HEK293 (cell line): ENCODE measurements around the gene IFNAR1.
A peak's percentile ranks its signal among the peaks of the same experiment; 100 is the strongest.

Experiments
- GLIS1 ChIP-seq: fragments of 450-650 bp; formaldehyde crosslinking; IDR thresholded peaks from 2 replicates; pipeline ENCODE4 v1.5.1; 2016; ENCODE audit warnings: missing biosample characterization, missing genetic modification characterization
- KLF16 ChIP-seq: fragments of 450-650 bp; formaldehyde crosslinking; IDR thresholded peaks from 2 replicates; pipeline ENCODE4 v1.5.1; 2017; ENCODE audit warnings: missing biosample characterization, missing genetic modification characterization
- KLF8 ChIP-seq: fragments of 450-650 bp; formaldehyde crosslinking; IDR thresholded peaks from 2 replicates; pipeline ENCODE4 v1.5.1; 2016; ENCODE audit warnings: missing biosample characterization, missing genetic modification characterization
- OVOL3 ChIP-seq: fragments of 450-650 bp; formaldehyde crosslinking; IDR thresholded peaks from 2 replicates; pipeline ENCODE4 v1.5.1; 2016; ENCODE audit warnings: missing biosample characterization, missing genetic modification characterization
- SP2 ChIP-seq: fragments of 450-650 bp; formaldehyde crosslinking; IDR thresholded peaks from 2 replicates; pipeline ENCODE4 v1.5.1; 2016; ENCODE audit warnings: missing biosample characterization, missing genetic modification characterization
- SP3 ChIP-seq: fragments of 450-650 bp; formaldehyde crosslinking; IDR thresholded peaks from 2 replicates; pipeline ENCODE4 v1.5.1; 2016; ENCODE audit warnings: missing biosample characterization, missing genetic modification characterization
- ZBTB17 ChIP-seq: fragments of 450-650 bp; formaldehyde crosslinking; IDR thresholded peaks from 2 replicates; pipeline ENCODE4 v1.5.1; 2016; ENCODE audit warnings: missing biosample characterization, missing genetic modification characterization
- ZBTB8A ChIP-seq: fragments of 450-650 bp; formaldehyde crosslinking; IDR thresholded peaks from 2 replicates; pipeline ENCODE4 v1.5.1; 2016; ENCODE audit warnings: missing biosample characterization, missing genetic modification characterization
- ZEB2 ChIP-seq: fragments of 450-650 bp; formaldehyde crosslinking; IDR thresholded peaks from 2 replicates; pipeline ENCODE4 v1.5.1; 2016; ENCODE audit warnings: missing biosample characterization, missing genetic modification characterization
- ZFHX2 ChIP-seq: fragments of 450-650 bp; formaldehyde crosslinking; conservative IDR thresholded peaks from 2 replicates; pipeline ENCODE4 v1.5.1; 2016; ENCODE audit warnings: missing biosample characterization, missing genetic modification characterization
- ZNF2 ChIP-seq: fragments of 450-650 bp; formaldehyde crosslinking; IDR thresholded peaks from 2 replicates; pipeline ENCODE4 v1.5.1; 2016; ENCODE audit warnings: missing biosample characterization, missing genetic modification characterization
- ZNF335 ChIP-seq: fragments of 450-650 bp; formaldehyde crosslinking; conservative IDR thresholded peaks from 2 replicates; pipeline ENCODE4 v1.5.1; 2016; ENCODE audit warnings: missing biosample characterization, missing genetic modification characterization
- ZNF341 ChIP-seq: fragments of 450-650 bp; formaldehyde crosslinking; IDR thresholded peaks from 2 replicates; pipeline ENCODE4; 2016; ENCODE audit warnings: low read depth, missing biosample characterization, missing genetic modification characterization
- ZNF394 ChIP-seq: fragments of 450-650 bp; formaldehyde crosslinking; IDR thresholded peaks from 2 replicates; pipeline ENCODE4 v1.5.1; 2016; ENCODE audit warnings: missing biosample characterization, missing genetic modification characterization, mild to moderate bottlenecking, moderate library complexity, borderline replicate concordance
- ZNF600 ChIP-seq: fragments of 450-650 bp; formaldehyde crosslinking; IDR thresholded peaks from 2 replicates; pipeline ENCODE4 v1.5.1; 2016; ENCODE audit warnings: missing biosample characterization, missing genetic modification characterization
- ZNF626 ChIP-seq: fragments of 450-650 bp; sonication (Bioruptor Pico); formaldehyde crosslinking; IDR thresholded peaks from 2 replicates; pipeline ENCODE4 v1.5.1; 2018; ENCODE audit warnings: missing biosample characterization, missing genetic modification characterization, inconsistent platforms
- ZNF670 ChIP-seq: fragments of 450-650 bp; formaldehyde crosslinking; IDR thresholded peaks from 2 replicates; pipeline ENCODE4 v1.5.1; 2016; ENCODE audit warnings: missing biosample characterization, missing genetic modification characterization, low read depth
- ZXDB ChIP-seq: fragments of 450-650 bp; formaldehyde crosslinking; IDR thresholded peaks from 2 replicates; pipeline ENCODE4 v1.5.1; 2016; ENCODE audit warnings: missing biosample characterization, missing genetic modification characterization
- TF ChIP-seq, protein P1 (sequence below): sonication (generic); formaldehyde crosslinking; IDR thresholded peaks from 2 replicates; pipeline ENCODE4 v1.8.1; 2022; ENCODE audit warnings: mild to moderate bottlenecking, moderate library complexity, missing genetic modification reagents
- TF ChIP-seq, protein P2 (sequence below): fragments of 450-650 bp; formaldehyde crosslinking; IDR thresholded peaks from 2 replicates; pipeline ENCODE4 v1.5.1; 2017; ENCODE audit warnings: missing biosample characterization, missing genetic modification characterization
- TF ChIP-seq, protein P3 (sequence below): fragments of 450-650 bp; formaldehyde crosslinking; IDR thresholded peaks from 2 replicates; pipeline ENCODE4 v1.5.1; 2016; ENCODE audit warnings: missing biosample characterization, missing genetic modification characterization
- TF ChIP-seq, protein P4 (sequence below): fragments of 450-650 bp; formaldehyde crosslinking; IDR thresholded peaks from 2 replicates; pipeline ENCODE4 v1.5.1; 2017; ENCODE audit warnings: missing biosample characterization, missing genetic modification characterization
- TF ChIP-seq, protein P5 (sequence below): fragments of 450-650 bp; formaldehyde crosslinking; optimal IDR thresholded peaks from 2 replicates; pipeline ENCODE3; 2016; ENCODE audit warnings: missing biosample characterization, mild to moderate bottlenecking, missing genetic modification characterization

IFNAR1 gene

DNA sequence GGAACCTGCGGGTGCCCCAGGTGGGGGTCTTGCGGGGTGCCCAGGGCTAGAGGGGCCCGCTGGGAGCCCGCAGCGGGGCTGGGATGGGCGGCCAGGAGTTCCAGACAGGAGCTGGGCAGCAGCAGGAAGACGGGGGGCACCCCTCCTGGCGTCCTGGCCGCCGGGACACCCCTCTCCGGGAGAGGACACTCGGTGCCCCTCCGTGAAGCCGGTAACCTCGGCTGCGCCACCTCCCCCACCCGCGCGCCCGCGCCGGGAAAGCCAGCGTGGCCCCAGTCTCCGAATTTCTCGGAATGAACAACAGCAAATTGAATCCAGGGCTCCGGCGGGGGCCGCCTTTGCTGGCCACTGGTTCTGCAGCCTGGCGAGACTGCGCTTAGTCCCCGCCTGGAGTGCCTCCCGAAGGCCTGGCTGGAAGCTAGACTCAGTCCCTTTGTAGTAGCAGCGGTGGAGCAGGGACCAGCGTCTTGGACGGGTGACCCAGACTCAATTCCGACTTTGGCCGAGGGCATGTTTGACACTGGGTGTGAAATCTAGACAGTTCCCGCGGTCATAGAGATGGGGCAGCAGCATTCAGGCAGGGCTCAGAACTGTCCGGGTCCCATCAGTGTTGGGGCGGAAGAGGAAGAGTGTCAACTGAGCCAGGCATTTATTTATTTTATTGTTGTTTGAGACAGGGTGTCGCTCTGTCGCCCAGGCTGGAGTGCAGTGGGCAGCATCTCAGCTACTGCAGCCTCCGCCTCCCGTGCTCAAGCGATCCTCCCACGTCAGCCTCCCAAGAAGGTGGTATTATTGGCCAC, 79.2 kb downstream of the IFNAR1 start (continued):
- TF ChIP-seq, protein P1, sequence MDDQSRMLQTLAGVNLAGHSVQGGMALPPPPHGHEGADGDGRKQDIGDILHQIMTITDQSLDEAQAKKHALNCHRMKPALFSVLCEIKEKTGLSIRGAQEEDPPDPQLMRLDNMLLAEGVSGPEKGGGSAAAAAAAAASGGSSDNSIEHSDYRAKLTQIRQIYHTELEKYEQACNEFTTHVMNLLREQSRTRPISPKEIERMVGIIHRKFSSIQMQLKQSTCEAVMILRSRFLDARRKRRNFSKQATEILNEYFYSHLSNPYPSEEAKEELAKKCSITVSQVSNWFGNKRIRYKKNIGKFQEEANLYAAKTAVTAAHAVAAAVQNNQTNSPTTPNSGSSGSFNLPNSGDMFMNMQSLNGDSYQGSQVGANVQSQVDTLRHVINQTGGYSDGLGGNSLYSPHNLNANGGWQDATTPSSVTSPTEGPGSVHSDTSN = no peak
- TF ChIP-seq, protein P2, sequence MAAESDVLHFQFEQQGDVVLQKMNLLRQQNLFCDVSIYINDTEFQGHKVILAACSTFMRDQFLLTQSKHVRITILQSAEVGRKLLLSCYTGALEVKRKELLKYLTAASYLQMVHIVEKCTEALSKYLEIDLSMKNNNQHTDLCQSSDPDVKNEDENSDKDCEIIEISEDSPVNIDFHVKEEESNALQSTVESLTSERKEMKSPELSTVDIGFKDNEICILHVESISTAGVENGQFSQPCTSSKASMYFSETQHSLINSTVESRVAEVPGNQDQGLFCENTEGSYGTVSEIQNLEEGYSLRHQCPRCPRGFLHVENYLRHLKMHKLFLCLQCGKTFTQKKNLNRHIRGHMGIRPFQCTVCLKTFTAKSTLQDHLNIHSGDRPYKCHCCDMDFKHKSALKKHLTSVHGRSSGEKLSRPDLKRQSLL (tag by site-specific recombination) = peak; percentile 66; the same call in 1 of the 2 replicates
- TF ChIP-seq ZNF335 (tag by site-specific recombination) (peak; percentile 100), ZNF670 (tag by site-specific recombination) (no peak), SP3 (tag by site-specific recombination) (peak; percentile 68), ZXDB (peak; percentile 24), ZNF626 (tag by site-specific recombination) (no peak), GLIS1 (tag by site-specific recombination) (peak; percentile 92), ZBTB8A (peak; percentile 90), OVOL3 (tag by site-specific recombination) (no peak), ZNF2 (tag by site-specific recombination) (peak; percentile 21; the same call in 1 of the 2 replicates), ZNF341 (tag by site-specific recombination) (peak; percentile 46), SP2 (peak; percentile 51), ZNF394 (tag by site-specific recombination) (peak; percentile 45; the same call in 1 of the 2 replicates), ZBTB17 (tag by site-specific recombination) (peak; percentile 73), ZFHX2 (tag by site-specific recombination) (peak; percentile 90), ZEB2 (peak; percentile 66; the same call in 1 of the 2 replicates), ZNF600 (tag by site-specific recombination) (peak; percentile 66), KLF16 (tag by site-specific recombination) (no peak), KLF8 (tag by site-specific recombination) (no peak; the same call in 1 of the 2 replicates)
- TF ChIP-seq, protein P3, sequence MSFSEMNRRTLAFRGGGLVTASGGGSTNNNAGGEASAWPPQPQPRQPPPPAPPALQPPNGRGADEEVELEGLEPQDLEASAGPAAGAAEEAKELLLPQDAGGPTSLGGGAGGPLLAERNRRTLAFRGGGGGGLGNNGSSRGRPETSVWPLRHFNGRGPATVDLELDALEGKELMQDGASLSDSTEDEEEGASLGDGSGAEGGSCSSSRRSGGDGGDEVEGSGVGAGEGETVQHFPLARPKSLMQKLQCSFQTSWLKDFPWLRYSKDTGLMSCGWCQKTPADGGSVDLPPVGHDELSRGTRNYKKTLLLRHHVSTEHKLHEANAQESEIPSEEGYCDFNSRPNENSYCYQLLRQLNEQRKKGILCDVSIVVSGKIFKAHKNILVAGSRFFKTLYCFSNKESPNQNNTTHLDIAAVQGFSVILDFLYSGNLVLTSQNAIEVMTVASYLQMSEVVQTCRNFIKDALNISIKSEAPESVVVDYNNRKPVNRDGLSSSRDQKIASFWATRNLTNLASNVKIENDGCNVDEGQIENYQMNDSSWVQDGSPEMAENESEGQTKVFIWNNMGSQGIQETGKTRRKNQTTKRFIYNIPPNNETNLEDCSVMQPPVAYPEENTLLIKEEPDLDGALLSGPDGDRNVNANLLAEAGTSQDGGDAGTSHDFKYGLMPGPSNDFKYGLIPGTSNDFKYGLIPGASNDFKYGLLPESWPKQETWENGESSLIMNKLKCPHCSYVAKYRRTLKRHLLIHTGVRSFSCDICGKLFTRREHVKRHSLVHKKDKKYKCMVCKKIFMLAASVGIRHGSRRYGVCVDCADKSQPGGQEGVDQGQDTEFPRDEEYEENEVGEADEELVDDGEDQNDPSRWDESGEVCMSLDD (tag by site-specific recombination) = peak; percentile 84
- TF ChIP-seq, protein P4, sequence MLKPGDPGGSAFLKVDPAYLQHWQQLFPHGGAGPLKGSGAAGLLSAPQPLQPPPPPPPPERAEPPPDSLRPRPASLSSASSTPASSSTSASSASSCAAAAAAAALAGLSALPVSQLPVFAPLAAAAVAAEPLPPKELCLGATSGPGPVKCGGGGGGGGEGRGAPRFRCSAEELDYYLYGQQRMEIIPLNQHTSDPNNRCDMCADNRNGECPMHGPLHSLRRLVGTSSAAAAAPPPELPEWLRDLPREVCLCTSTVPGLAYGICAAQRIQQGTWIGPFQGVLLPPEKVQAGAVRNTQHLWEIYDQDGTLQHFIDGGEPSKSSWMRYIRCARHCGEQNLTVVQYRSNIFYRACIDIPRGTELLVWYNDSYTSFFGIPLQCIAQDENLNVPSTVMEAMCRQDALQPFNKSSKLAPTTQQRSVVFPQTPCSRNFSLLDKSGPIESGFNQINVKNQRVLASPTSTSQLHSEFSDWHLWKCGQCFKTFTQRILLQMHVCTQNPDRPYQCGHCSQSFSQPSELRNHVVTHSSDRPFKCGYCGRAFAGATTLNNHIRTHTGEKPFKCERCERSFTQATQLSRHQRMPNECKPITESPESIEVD (tag by site-specific recombination) = no peak
- TF ChIP-seq, protein P5, sequence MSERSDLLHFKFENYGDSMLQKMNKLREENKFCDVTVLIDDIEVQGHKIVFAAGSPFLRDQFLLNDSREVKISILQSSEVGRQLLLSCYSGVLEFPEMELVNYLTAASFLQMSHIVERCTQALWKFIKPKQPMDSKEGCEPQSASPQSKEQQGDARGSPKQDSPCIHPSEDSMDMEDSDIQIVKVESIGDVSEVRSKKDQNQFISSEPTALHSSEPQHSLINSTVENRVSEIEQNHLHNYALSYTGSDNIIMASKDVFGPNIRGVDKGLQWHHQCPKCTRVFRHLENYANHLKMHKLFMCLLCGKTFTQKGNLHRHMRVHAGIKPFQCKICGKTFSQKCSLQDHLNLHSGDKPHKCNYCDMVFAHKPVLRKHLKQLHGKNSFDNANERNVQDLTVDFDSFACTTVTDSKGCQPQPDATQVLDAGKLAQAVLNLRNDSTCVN = peak; percentile 82
